Measurements from ENCODE around the gene ATIC. TPM values are rescaled to one million over a fixed set of nuclear protein-coding genes. Genes with fewer than 3 reads are reported as not detected.

Gene ATIC
- total RNA-seq, 1 experiment from 2014 or later, result 295 TPM

DNA sequence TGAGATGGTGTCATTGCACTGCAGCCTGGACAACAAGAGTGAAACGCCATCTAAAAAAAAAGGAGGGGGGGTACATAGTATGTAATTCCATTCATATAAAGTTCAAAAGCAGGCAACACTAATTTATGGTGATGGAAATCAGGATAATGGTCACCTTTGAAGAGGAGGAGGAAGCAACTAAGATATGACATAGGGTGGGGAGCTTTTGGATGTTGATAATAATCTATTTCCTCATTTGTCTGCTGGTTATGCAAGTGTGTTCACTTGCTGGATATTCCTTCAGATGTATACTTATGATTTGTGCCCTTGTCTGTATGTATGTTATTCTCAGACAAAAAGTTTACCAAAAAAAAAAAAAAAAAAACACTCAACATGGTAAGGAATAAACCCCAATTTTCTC lies 28.6 kb upstream of the ATIC start:
- no peaks in the 10 kb centered on the region for H3K23me2 ChIP-seq (ENCODE audit: insufficient read length, low read depth, low read length, poor library complexity, severe bottlenecking)
- no peaks in the 10 kb centered on the region for H3K27me3 Mint-ChIP-seq (ENCODE audit: low read depth)
- H2BK12ac ChIP-seq (ENCODE audit: insufficient read length, low read depth, low read length), result no peak overlapping the region
- no peak overlapping the region for H3K18ac ChIP-seq (ENCODE audit: insufficient read length, low read depth, low read length)
- no peak overlapping the region for H3T11ph ChIP-seq (ENCODE audit: low read length)
- no peak overlapping the region for H3K9ac ChIP-seq (ENCODE audit: extremely low read depth, insufficient read length, low read length)
- no peak overlapping the region for H2BK120ac ChIP-seq (ENCODE audit: low read depth, low read length, poor library complexity, severe bottlenecking)
- no peak overlapping the region for H2AK5ac ChIP-seq (ENCODE audit: insufficient read length, low read length)
- no peak overlapping the region for H4K5ac ChIP-seq (ENCODE audit: insufficient read length, low read depth, low read length)
- H3K27me3 ChIP-seq (ENCODE audit: insufficient read depth, low read length), result no peaks in the 10 kb centered on the region
- no peaks in the 10 kb centered on the region for H3K79me1 ChIP-seq (ENCODE audit: insufficient read depth, low read depth, low read length, poor library complexity, severe bottlenecking)
- no peak overlapping the region for H3K56ac ChIP-seq (ENCODE audit: insufficient read length, low read depth, low read length)
- H3K27ac Mint-ChIP-seq, result no peak overlapping the region
- H4K20me1 ChIP-seq (ENCODE audit: control insufficient read depth, insufficient read depth, insufficient read length), result no peaks in the 10 kb centered on the region
- H3K79me2 ChIP-seq (ENCODE audit: insufficient read depth, low read length), result no peaks in the 10 kb centered on the region
- no peaks in the 10 kb centered on the region for H3K4me1 ChIP-seq (ENCODE audit: insufficient read depth, low read length)
- H3K27ac ChIP-seq (ENCODE audit: insufficient read length, low read depth, low read length), result no peak overlapping the region
- no peaks in the 10 kb centered on the region; a peak in 1 of 5 replicates for H3K9me3 Mint-ChIP-seq
- H2BK15ac ChIP-seq (ENCODE audit: low read depth, low read length), result no peak overlapping the region
- no peak overlapping the region for H3K23ac ChIP-seq (ENCODE audit: insufficient read length, low read depth, low read length)
- H2BK20ac ChIP-seq (ENCODE audit: low read depth, low read length, poor library complexity, severe bottlenecking), result no peak overlapping the region
- no peak overlapping the region for H2BK5ac ChIP-seq (ENCODE audit: insufficient read length, low read length)
- no peak for TF ChIP-seq CTCF (conservative IDR thresholded peaks at IDR 0.05)
- DNase-seq, result no peak
- no peaks in the 10 kb centered on the region for H3K36me3 Mint-ChIP-seq (ENCODE audit: insufficient read depth in 1 of 3, low read depth in 3 of 3)
- H4K91ac ChIP-seq (ENCODE audit: insufficient read length, low read depth, low read length), result no peak overlapping the region
- no CpG with 5 or more reads among the region's 1 CpG for WGBS (ENCODE audit: extremely low coverage, insufficient read length, low lambda C conversion rate)
- H4K8ac ChIP-seq (replicated peaks; ENCODE audit: insufficient read length, low read depth, low read length), result no peak overlapping the region
- H3K9me3 ChIP-seq (ENCODE audit: control insufficient read depth, low read depth, low read length), result no peaks in the 10 kb centered on the region
- H3K4ac ChIP-seq (ENCODE audit: low read depth, low read length), result no peak overlapping the region
- H3K14ac ChIP-seq (ENCODE audit: insufficient read depth, low read length), result no peak overlapping the region
- no peaks in the 10 kb centered on the region for H3K4me1 Mint-ChIP-seq
- no peak overlapping the region for H2AFZ ChIP-seq (ENCODE audit: low read length)
- no peak overlapping the region for H3K4me2 ChIP-seq (ENCODE audit: insufficient read depth, insufficient read length, low read length)
- no peak overlapping the region for H3K4me3 Mint-ChIP-seq

Data from H9 (cell line).